ENCODE results near the gene SORBS1. TPM values are rescaled to one million over a fixed set of nuclear protein-coding genes. Genes with fewer than 3 reads are reported as not detected.
A peak's percentile ranks its signal among the peaks of the same experiment; 100 is the strongest.

SORBS1 gene
- total and polyA plus RNA-seq, 4 donors = 13.1 to 68.9 (median 44.0) TPM

- H3K4me1 ChIP-seq (ENCODE audit: control insufficient read depth in 5 of 5, insufficient read depth in 5 of 5, low read length in 5 of 5) = peaks cover 0 to 19% (median 0%) of the 10 kb centered on the region in 5 donors
- H3K4me3 ChIP-seq = no peak overlapping the region
- peaks cover 0 to 1% (median 0%) of the 10 kb centered on the region in 4 donors for H3K9me3 ChIP-seq (ENCODE audit: control insufficient read depth in 4 of 4, insufficient read depth in 3 of 4, low read length in 3 of 4)
- WGBS, 2 donors = 88 to 96% methylated on average over 1 of the region's 1 CpG
- no peak overlapping the region for H3K9ac ChIP-seq (ENCODE audit: insufficient read depth in 1 of 2, low read length in 2 of 2)
- DNase-seq (no peak), ATAC-seq (ENCODE audit: insufficient read depth, low FRiP score) (no peak)
- H3K36me3 ChIP-seq (ENCODE audit: control insufficient read depth in 4 of 4, insufficient read depth in 4 of 4, low read length in 4 of 4) = peaks cover 6 to 8% (median 7%) of the 10 kb centered on the region in 4 donors
- no peaks in the 10 kb centered on the region for H3K27me3 ChIP-seq (ENCODE audit: control insufficient read depth in 3 of 3, insufficient read depth in 3 of 3, low read length in 2 of 3)
- no peak for TF ChIP-seq CTCF (IDR thresholded peaks at IDR 0.05; ENCODE audit: control extremely low read depth, extremely low read depth)
- peak overlapping the region in 1 of 2 donors; percentile 98 for H3K27ac ChIP-seq (ENCODE audit: low read depth in 1 of 2, low read length in 1 of 2)
Observed at GRCh38 chr10:95404864-95405263, 156.3 kb downstream of the SORBS1 start.

GRCh38 chr10:95404462-95404858, 156.7 kb downstream of the SORBS1 start:
- DNase-seq (no peak), ATAC-seq (ENCODE audit: insufficient read depth, low FRiP score) (no peak)
- Histone ChIP-seq H3K9ac (ENCODE audit: insufficient read depth in 1 of 2, low read length in 2 of 2) (no peak overlapping the region), H3K4me3 (no peak overlapping the region), H3K9me3 (ENCODE audit: control insufficient read depth in 4 of 4, insufficient read depth in 3 of 4, low read length in 3 of 4) (peaks cover 0 to 1% (median 0%) of the 10 kb centered on the region in 4 donors), H3K27ac (ENCODE audit: low read depth in 1 of 2, low read length in 1 of 2) (peak overlapping the region in 1 of 2 donors; percentile 98), H3K27me3 (ENCODE audit: control insufficient read depth in 3 of 3, insufficient read depth in 3 of 3, low read length in 2 of 3) (no peaks in the 10 kb centered on the region), H3K4me1 (ENCODE audit: control insufficient read depth in 5 of 5, insufficient read depth in 5 of 5, low read length in 5 of 5) (peaks cover 0 to 19% (median 1%) of the 10 kb centered on the region in 5 donors), H3K36me3 (ENCODE audit: control insufficient read depth in 4 of 4, insufficient read depth in 4 of 4, low read length in 4 of 4) (peaks cover 5 to 8% (median 7%) of the 10 kb centered on the region in 4 donors)
- TF ChIP-seq CTCF (IDR thresholded peaks at IDR 0.05; ENCODE audit: control extremely low read depth, extremely low read depth) = no peak
- 83 to 87% methylated on average over 7 of the region's 7 CpGs for WGBS, 2 donors

GRCh38 chr10:95403700-95404461, 157.3 kb downstream of the SORBS1 start:
- Histone ChIP-seq H3K4me3 (no peak overlapping the region), H3K27ac (ENCODE audit: low read depth in 1 of 2, low read length in 1 of 2) (peak overlapping the region in 1 of 2 donors; percentile 98), H3K9me3 (ENCODE audit: control insufficient read depth in 4 of 4, insufficient read depth in 3 of 4, low read length in 3 of 4) (peaks cover 0 to 1% (median 0%) of the 10 kb centered on the region in 4 donors), H3K9ac (ENCODE audit: insufficient read depth in 1 of 2, low read length in 2 of 2) (no peak overlapping the region), H3K27me3 (ENCODE audit: control insufficient read depth in 3 of 3, insufficient read depth in 3 of 3, low read length in 2 of 3) (no peaks in the 10 kb centered on the region), H3K4me1 (ENCODE audit: control insufficient read depth in 5 of 5, insufficient read depth in 5 of 5, low read length in 5 of 5) (peaks cover 0 to 19% (median 7%) of the 10 kb centered on the region in 5 donors), H3K36me3 (ENCODE audit: control insufficient read depth in 4 of 4, insufficient read depth in 4 of 4, low read length in 4 of 4) (peaks cover 7 to 11% (median 8%) of the 10 kb centered on the region in 4 donors)
- DNase-seq = no peak
- 90 to 92% methylated on average over 8 of the region's 8 CpGs for WGBS, 2 donors
- no peak for ATAC-seq (ENCODE audit: insufficient read depth, low FRiP score)
- no peak for TF ChIP-seq CTCF (IDR thresholded peaks at IDR 0.05; ENCODE audit: control extremely low read depth, extremely low read depth)

Data from lung (tissue), 12 donors.